H1 (cell line): ENCODE data around the gene PPY. TPM values are rescaled to one million over a fixed set of nuclear protein-coding genes. Genes with fewer than 3 reads are reported as not detected.

ENCODE experiments used
- CTCF ChIA-PET: fragments of 300-600 bp; sonication (Branson Sonifier 250); formaldehyde crosslinking; loops from one replicate; lab custom pipeline; 2021; ENCODE audit not compliant: partially characterized antibody; lab: Charles Lee
- POLR2A ChIA-PET: fragments of 300-600 bp; sonication (Branson Sonifier 250); formaldehyde crosslinking; loops from one replicate; lab custom pipeline; 2021; ENCODE audit warnings: inconsistent platforms; ENCODE audit not compliant: partially characterized antibody; lab: Charles Lee
- DNase-seq, 2 experiments: peaks; one replicate each; pipeline versions ENCODE4 v3.0.0 to v3.0.0-alpha.2; 2010 to 2022; ENCODE audit warnings: low spot score in 2 of 2, low read depth in 1 of 2, mixed read lengths in 1 of 2
- FAIRE-seq: peaks from 2 replicates; lab custom pipeline; 2011; peaks lifted over from hg19 to GRCh38; lab: Jason Lieb, UNC
- H2AFZ ChIP-seq: 2 replicates; pipeline ENCODE4 v1.8.1; 2012; ENCODE audit warnings: low read length, inconsistent platforms
- H2AK5ac ChIP-seq: 2 replicates; pipeline ENCODE4 v1.6.1; 2013; ENCODE audit warnings: low read depth, low read length
- H2BK120ac ChIP-seq: replicated peaks from 2 replicates; pipeline ENCODE3; 2013; ENCODE audit warnings: low read depth, low read length, inconsistent platforms
- H2BK12ac ChIP-seq: 2 replicates; pipeline ENCODE4 v1.6.1; 2013; ENCODE audit warnings: low read depth, low read length
- H2BK15ac ChIP-seq: 2 replicates; pipeline ENCODE4 v1.6.1; 2013; ENCODE audit warnings: low read length
- H2BK20ac ChIP-seq: 2 replicates; pipeline ENCODE4 v1.6.1; 2013; ENCODE audit warnings: low read length
- H2BK5ac ChIP-seq: 2 replicates; pipeline ENCODE4 v1.6.1; 2013; ENCODE audit warnings: low read depth, low read length
- H3K14ac ChIP-seq: 2 replicates; pipeline ENCODE4 v1.6.1; 2013; ENCODE audit warnings: inconsistent platforms; ENCODE audit not compliant: insufficient read length
- H3K18ac ChIP-seq: 2 replicates; pipeline ENCODE4 v1.6.1; 2013; ENCODE audit warnings: low read length; ENCODE audit errors: extremely low read depth
- H3K23ac ChIP-seq: 2 replicates; pipeline ENCODE4 v1.6.1; 2013; ENCODE audit warnings: inconsistent platforms; ENCODE audit not compliant: insufficient read length
- H3K23me2 ChIP-seq: 2 replicates; pipeline ENCODE4 v1.6.1; 2013; ENCODE audit warnings: low read depth, low read length
- H3K27ac ChIP-seq: 2 replicates; pipeline ENCODE4 v1.6.1; 2011; ENCODE audit warnings: low read depth, low read length, inconsistent platforms
- H3K27me3 ChIP-seq, 4 experiments: replicated peaks in 1 of 4; 1 replicate in 1 of 4; 2 replicates in 3 of 4; pipeline versions ENCODE4 v1.6.1 to v1.8.1; 2011 to 2013; ENCODE audit warnings: low read length in 3 of 4, mild to moderate bottlenecking in 3 of 4, inconsistent platforms in 2 of 4, mixed read lengths in 2 of 4, moderate library complexity in 1 of 4; ENCODE audit not compliant: control insufficient read depth in 3 of 4, insufficient read depth in 3 of 4; ENCODE audit errors: extremely low read depth in 1 of 4
- H3K36me3 ChIP-seq, 4 experiments: 2 replicates each; pipeline versions ENCODE4 v1.6.1 to v1.8.1; 2011 to 2013; ENCODE audit warnings: mild to moderate bottlenecking in 4 of 4, low read length in 3 of 4, moderate library complexity in 2 of 4, control low read depth in 1 of 4, inconsistent platforms in 1 of 4; ENCODE audit not compliant: insufficient read depth in 4 of 4, control insufficient read depth in 2 of 4
- H3K4ac ChIP-seq: replicated peaks from 2 replicates; pipeline ENCODE3; 2013; ENCODE audit warnings: low read length, low read depth, mixed read lengths, inconsistent platforms; ENCODE audit not compliant: insufficient read length
- H3K4me1 ChIP-seq, 4 experiments: replicated peaks in 1 of 4; 1 replicate in 1 of 4; 2 replicates in 3 of 4; pipeline versions ENCODE4 v1.6.1 to v1.8.1; 2011 to 2013; ENCODE audit warnings: low read length in 3 of 4, inconsistent platforms in 2 of 4, mixed read lengths in 1 of 4; ENCODE audit not compliant: insufficient read depth in 4 of 4, control insufficient read depth in 3 of 4
- H3K4me2 ChIP-seq, 2 experiments: 2 replicates each; pipeline versions ENCODE4 v1.6.1 to v1.8.1; 2011 to 2013; ENCODE audit warnings: low read depth in 2 of 2, low read length in 2 of 2, control low read depth in 1 of 2, inconsistent platforms in 1 of 2, mild to moderate bottlenecking in 1 of 2; ENCODE audit not compliant: insufficient read depth in 1 of 2
- H3K4me3 ChIP-seq, 4 experiments: fragments of 200-600, 300-600 bp in 1 of 4; sonication (generic), shearing (Covaris generic), sonication (Bioruptor Twin) in 1 of 4; 2 replicates each; pipeline versions ENCODE4 v1.5.1 to v1.8.1; 2011 to 2016; ENCODE audit warnings: low read length in 4 of 4, low read depth in 3 of 4, control low read depth in 2 of 4, inconsistent platforms in 2 of 4, mild to moderate bottlenecking in 2 of 4, mixed read lengths in 1 of 4, moderate library complexity in 1 of 4; ENCODE audit not compliant: insufficient read depth in 2 of 4; ENCODE audit errors: extremely low read depth in 1 of 4
- H3K56ac ChIP-seq: replicated peaks from 2 replicates; pipeline ENCODE3; 2013; ENCODE audit warnings: low read depth, mild to moderate bottlenecking, mixed read lengths, low read length, inconsistent platforms; ENCODE audit not compliant: insufficient read length
- H3K79me1 ChIP-seq: 2 replicates; pipeline ENCODE4 v1.6.1; 2013; ENCODE audit warnings: low read depth, low read length, control low read depth
- H3K79me2 ChIP-seq, 2 experiments: 2 replicates each; pipeline versions ENCODE4 v1.6.1 to v1.8.1; 2012 to 2013; ENCODE audit warnings: low read length in 2 of 2, mild to moderate bottlenecking in 2 of 2, inconsistent platforms in 1 of 2; ENCODE audit not compliant: insufficient read depth in 2 of 2, control insufficient read depth in 1 of 2
- H3K9ac ChIP-seq, 4 experiments: replicated peaks in 1 of 4; 1 replicate in 1 of 4; 2 replicates in 3 of 4; pipeline versions ENCODE4 v1.6.1 to v1.8.1; 2011 to 2013; ENCODE audit warnings: low read depth in 3 of 4, low read length in 3 of 4, control low read depth in 2 of 4, mild to moderate bottlenecking in 2 of 4, moderate library complexity in 2 of 4, inconsistent platforms in 1 of 4; ENCODE audit errors: extremely low read depth in 1 of 4
- H3K9me3 ChIP-seq, 2 experiments: 2 replicates each; pipeline versions ENCODE4 v1.6.1 to v1.8.1; 2012 to 2013; ENCODE audit warnings: mild to moderate bottlenecking in 2 of 2, moderate library complexity in 2 of 2, control low read depth in 1 of 2, inconsistent platforms in 1 of 2, low read depth in 1 of 2, low read length in 1 of 2, mixed read lengths in 1 of 2; ENCODE audit not compliant: insufficient read depth in 2 of 2
- H4K20me1 ChIP-seq, 2 experiments: replicated peaks in 1 of 2; 2 replicates each; pipeline versions ENCODE3 to v1.8.1; 2011 to 2013; ENCODE audit warnings: inconsistent platforms in 2 of 2, low read length in 2 of 2, mild to moderate bottlenecking in 1 of 2; ENCODE audit not compliant: insufficient read depth in 2 of 2, control insufficient read depth in 1 of 2
- H4K5ac ChIP-seq: 2 replicates; pipeline ENCODE4 v1.6.1; 2013; ENCODE audit warnings: low read length, low read depth, mixed read lengths, inconsistent platforms; ENCODE audit not compliant: insufficient read length
- H4K8ac ChIP-seq: 2 replicates; pipeline ENCODE4 v1.8.0; 2013; ENCODE audit warnings: mild to moderate bottlenecking, moderate library complexity, low read length, inconsistent platforms; ENCODE audit not compliant: insufficient read depth; ENCODE audit errors: extremely low read depth
- H4K91ac ChIP-seq: replicated peaks from 2 replicates; pipeline ENCODE3; 2013; ENCODE audit warnings: low read length, mixed read lengths, inconsistent platforms; ENCODE audit not compliant: insufficient read length
- ASH2L ChIP-seq: fragments of 200-600, 300-600 bp; sonication (generic); IDR thresholded peaks from one replicate; pipeline ENCODE4 v1.7.1; 2017; ENCODE audit warnings: low read length
- CEBPB ChIP-seq: IDR thresholded peaks from 2 replicates; pipeline ENCODE4 v1.6.1; 2012; ENCODE audit warnings: low read depth, low read length
- CHD2 ChIP-seq: IDR thresholded peaks from 2 replicates; pipeline ENCODE4 v1.6.1; 2012; ENCODE audit warnings: low read length, improper control_type of control experiment
- EP300 ChIP-seq, 2 experiments: IDR thresholded peaks; 1 replicate in 1 of 2; 2 replicates in 1 of 2; pipeline ENCODE4 v1.6.1; 2011 to 2012; ENCODE audit warnings: low read depth in 2 of 2, low read length in 2 of 2, mild to moderate bottlenecking in 2 of 2, borderline replicate concordance in 1 of 2, inconsistent platforms in 1 of 2, moderate library complexity in 1 of 2
- GTF2F1 ChIP-seq: IDR thresholded peaks from 2 replicates; pipeline ENCODE4 v1.6.1; 2012; ENCODE audit warnings: low read depth, low read length, improper control_type of control experiment, borderline replicate concordance
- POLR2A ChIP-seq, 2 experiments: IDR thresholded peaks; 1 replicate in 1 of 2; 2 replicates in 1 of 2; pipeline ENCODE4 v1.6.1; 2011; ENCODE audit warnings: low read depth in 2 of 2, low read length in 2 of 2, mild to moderate bottlenecking in 2 of 2; ENCODE audit errors: control extremely low read depth in 1 of 2
- RAD21 ChIP-seq, 2 experiments: IDR thresholded peaks in 1 of 2; conservative IDR thresholded peaks in 1 of 2; 2 replicates each; pipeline ENCODE4 v1.6.1; 2011; ENCODE audit warnings: low read depth in 2 of 2, low read length in 2 of 2, improper control_type of control experiment in 1 of 2, inconsistent platforms in 1 of 2, mild to moderate bottlenecking in 1 of 2, moderate library complexity in 1 of 2
- RNF2 ChIP-seq: fragments of 200-900, 300-1000 bp; sonication (generic); IDR thresholded peaks from 2 replicates; pipeline ENCODE4 v1.7.1; 2016; ENCODE audit warnings: borderline replicate concordance, low read depth, mild to moderate bottlenecking, antibody characterized with exemption, low read length; ENCODE audit not compliant: poor library complexity, severe bottlenecking; ENCODE audit errors: missing control alignments
- SIRT6 ChIP-seq: IDR thresholded peaks from one replicate; pipeline ENCODE4 v1.7.1; 2012; ENCODE audit warnings: low read length, inconsistent platforms
- SP2 ChIP-seq: IDR thresholded peaks from 2 replicates; pipeline ENCODE4 v1.6.1; 2012; ENCODE audit warnings: mild to moderate bottlenecking, low read length, inconsistent platforms
- TAF7 ChIP-seq: optimal IDR thresholded peaks from 2 replicates; pipeline ENCODE3; 2011; ENCODE audit warnings: low read depth, mild to moderate bottlenecking, inconsistent platforms, low read length, moderate library complexity, borderline replicate concordance
- TEAD4 ChIP-seq: IDR thresholded peaks from 2 replicates; pipeline ENCODE4 v1.6.1; 2012; ENCODE audit warnings: low read depth, low read length, inconsistent platforms, mixed read lengths
- USF2 ChIP-seq: IDR thresholded peaks from 2 replicates; pipeline ENCODE4 v1.6.1; 2011; ENCODE audit warnings: low read length, improper control_type of control experiment
- WGBS, 2 experiments: shearing (Covaris generic) in 1 of 2; methylation state at CpG; one replicate each; pipeline versions ENCODE4 v1.1.6 to v1.1.7; 2013 to 2015; ENCODE audit warnings: low lambda C conversion rate in 2 of 2, mixed read lengths in 2 of 2, inconsistent platforms in 1 of 2, low coverage in 1 of 2, missing lambda C conversion rate in 1 of 2; ENCODE audit not compliant: insufficient replicate concordance in 2 of 2, insufficient coverage in 1 of 2, insufficient read length in 1 of 2; ENCODE audit errors: extremely low coverage in 1 of 2, missing lambda C conversion rate in 1 of 2; 5-methylcytosine and 5-hydroxymethylcytosine counted together
- polyA plus RNA-seq, 7 experiments: library from polyadenylated mRNA; depleted of rRNA in 3 of 7; stranded (reverse) in 5 of 7; unstranded in 2 of 7; fragments of >200 nt in 5 of 7; fragments of 200-250 nt in 2 of 7; gene quantifications; 1 replicate in 5 of 7; 2 replicates in 1 of 7; 4 replicates in 1 of 7; pipeline versions ENCODE4 v1.2.1 to v1.2.3, GENCODE V29; 2011 to 2013; ENCODE audit warnings: missing spikeins in 2 of 7, mixed read lengths in 2 of 7
- total RNA-seq: library from RNA; stranded (reverse); fragmentation: NEBNext Ultra II Directional; extraction: Animal tissue kit (Norgen Biotek cat#: 25700); gene quantifications from 2 replicates; pipeline ENCODE4 v1.2.1, GENCODE V29; 2021

The PPY gene
- total and polyA plus RNA-seq, 2 of the 8 experiments (the other 6 are each of a cell fraction or from before 2014, with no cell fraction given) = 0.26 TPM; not detected in 1

DNA sequence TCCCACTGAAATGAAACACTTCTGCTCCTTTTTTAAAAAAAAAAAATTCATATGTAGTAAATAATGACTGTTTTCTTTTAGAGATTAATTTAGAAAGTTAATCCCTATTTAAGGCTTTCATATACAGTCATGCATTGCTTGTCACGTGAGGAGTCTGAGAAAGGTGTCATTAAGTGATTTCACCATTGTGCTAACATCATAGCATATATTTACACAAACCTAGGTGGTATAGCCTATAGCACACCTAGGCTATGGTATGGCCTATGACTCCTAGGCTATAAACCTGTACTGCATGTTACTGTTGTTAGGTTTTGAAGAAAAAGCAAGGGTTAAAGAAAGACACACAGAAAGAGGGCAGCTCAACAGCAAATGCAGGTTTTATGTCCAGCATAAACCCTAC is 13.7 kb downstream of the PPY start:
- WGBS, 2 experiments = 89% methylated on average over 1 of the region's 1 CpG; no CpG with 5 or more reads in 1 of the 2 experiments
- POLR2A ChIA-PET = interaction anchor here (1.4 kb wide), 1 partner anchor 195 kb away, joined by 3 read pairs; the partner anchor contains the start of gene HDAC5
- TF ChIP-seq RNF2 (no peak), USF2 (no peak), RAD21 (IDR thresholded peaks at IDR 0.05 in 1 of 2, conservative IDR thresholded peaks at IDR 0.05 in 1 of 2; ENCODE audit: low read depth in 2 of 2, low read length in 2 of 2) (no peak), EP300 (IDR thresholded peaks at IDR 0.05; ENCODE audit: borderline replicate concordance in 1 of 2, low read depth in 2 of 2, low read length in 2 of 2) (no peak), SP2 (no peak), POLR2A (IDR thresholded peaks at IDR 0.05; ENCODE audit: control extremely low read depth in 1 of 2, low read depth in 2 of 2, low read length in 2 of 2) (no peak), TAF7 (no peak), TEAD4 (no peak), GTF2F1 (no peak), CHD2 (no peak), SIRT6 (no peak), ASH2L (no peak), CEBPB (no peak)

More for the DNA sequence above, 13.7 kb downstream of the PPY start:
- Histone ChIP-seq H4K91ac (no peak overlapping the region), H3K14ac (no peak overlapping the region), H3K79me2 (no peaks in the 10 kb centered on the region), H2BK20ac (no peak overlapping the region), H2AFZ (no peak overlapping the region), H3K4me3 (no peak overlapping the region), H3K4me1 (peaks cover 0 to 7% (median 0%) of the 10 kb centered on the region in 4 experiments; a peak in 1 of 7 replicates), H3K9ac (no peak overlapping the region), H3K4me2 (no peak overlapping the region; a peak in 1 of 4 replicates), H3K4ac (no peak overlapping the region), H4K20me1 (no peaks in the 10 kb centered on the region), H4K5ac (no peak overlapping the region), H2AK5ac (no peak overlapping the region), H2BK5ac (no peak overlapping the region), H3K23me2 (peaks cover 3% of the 10 kb centered on the region; the same call in 1 of the 2 replicates), H2BK120ac (no peak overlapping the region), H3K27ac (no peak overlapping the region), H3K36me3 (no peaks in the 10 kb centered on the region), H3K56ac (no peak overlapping the region), H3K23ac (no peak overlapping the region), H3K27me3 (peaks cover 3 to 28% (median 16%) of the 10 kb centered on the region in 4 experiments), H3K79me1 (no peaks in the 10 kb centered on the region), H2BK12ac (no peak overlapping the region), H2BK15ac (no peak overlapping the region), H3K18ac (no peak overlapping the region), H4K8ac (no peak overlapping the region), H3K9me3 (no peaks in the 10 kb centered on the region)
- FAIRE-seq (no peak), DNase-seq (no peak)
- CTCF ChIA-PET = interaction anchor here (0.7 to 2.2 kb wide), 8 partner anchors 10 to 75 kb away, joined by 3 to 7 read pairs (median 4); partner anchors contain the start of gene NAGS
